Karpas-422 (cell line): Measurements from ENCODE around the gene DNMT3A. TPM values are rescaled to one million over a fixed set of nuclear protein-coding genes. Genes with fewer than 3 reads are reported as not detected.

Experiments used
- DNase-seq: peaks from one replicate; pipeline ENCODE4 v3.0.0-alpha.2; 2015
- H2AFZ ChIP-seq: fragments of 200-600 bp; sonication (generic); 2 replicates; pipeline ENCODE4 v1.6.1; 2014; ENCODE audit warnings: antibody characterized with exemption, low read length, mixed read lengths
- H3K27ac ChIP-seq: fragments of 200-600 bp; sonication (generic); 2 replicates; pipeline ENCODE4 v1.5.1; 2014; ENCODE audit warnings: mild to moderate bottlenecking, low read length, moderate library complexity
- H3K27me3 ChIP-seq: fragments of 200-600 bp; sonication (generic); 2 replicates; pipeline ENCODE4 v1.6.1; 2014; ENCODE audit warnings: low read length, mixed read lengths
- H3K36me3 ChIP-seq: fragments of 200-600 bp; sonication (generic); 2 replicates; pipeline ENCODE4 v1.6.1; 2014; ENCODE audit warnings: low read length, mixed read lengths; ENCODE audit not compliant: insufficient read depth
- H3K4me1 ChIP-seq: fragments of 200-600 bp; sonication (generic); 2 replicates; pipeline ENCODE4 v1.6.1; 2014; ENCODE audit warnings: mild to moderate bottlenecking, low read length, mixed read lengths
- H3K4me2 ChIP-seq: fragments of 200-600 bp; sonication (generic); 2 replicates; pipeline ENCODE4 v1.6.1; 2014; ENCODE audit warnings: low read length, low read depth, mild to moderate bottlenecking; ENCODE audit not compliant: poor library complexity, severe bottlenecking
- H3K4me3 ChIP-seq: fragments of 200-600 bp; sonication (generic); 2 replicates; pipeline ENCODE4 v1.5.1; 2014; ENCODE audit warnings: mild to moderate bottlenecking, antibody characterized with exemption, low read length, mixed read lengths
- H3K79me2 ChIP-seq: fragments of 200-600 bp; sonication (generic); 2 replicates; pipeline ENCODE4 v1.6.1; 2014; ENCODE audit warnings: mild to moderate bottlenecking, low read length, mixed read lengths
- H3K9ac ChIP-seq: fragments of 200-600 bp; sonication (generic); 2 replicates; pipeline ENCODE4 v1.6.0; 2014; ENCODE audit warnings: low read length
- H3K9me2 ChIP-seq: fragments of 200-600 bp; sonication (generic), shearing (Covaris generic); replicated peaks from 2 replicates; pipeline ENCODE4 v1.6.0; 2014; ENCODE audit warnings: mild to moderate bottlenecking, low read length, moderate library complexity; ENCODE audit not compliant: insufficient read depth
- H3K9me3 ChIP-seq: fragments of 300-700, 200-600 bp; sonication (generic); 2 replicates; pipeline ENCODE4 v1.6.1; 2014; ENCODE audit warnings: low read length, mixed read lengths
- H4K20me1 ChIP-seq: fragments of 200-600 bp; sonication (generic); 2 replicates; pipeline ENCODE4 v1.6.1; 2014; ENCODE audit warnings: mild to moderate bottlenecking, antibody characterized with exemption, low read length, low read depth; ENCODE audit not compliant: insufficient read depth
- total RNA-seq: library from RNA; depleted of rRNA; stranded (reverse); fragments of >200 nt; shearing (Covaris generic); gene quantifications from 2 replicates; pipeline ENCODE4 v1.2.3, GENCODE V29; 2014; ENCODE audit warnings: low replicate concordance

The DNMT3A gene
- total RNA-seq, 1 experiment from 2014 or later, result 0.97 TPM

- no peaks in the 10 kb centered on the region for H3K4me1 ChIP-seq
- H3K9me3 ChIP-seq, result peaks cover 15% of the 10 kb centered on the region
- DNase-seq, result no peak
- H3K9ac ChIP-seq, result no peak overlapping the region
- no peak overlapping the region for H3K4me2 ChIP-seq
- no peaks in the 10 kb centered on the region for H3K9me2 ChIP-seq
- no peak overlapping the region for H2AFZ ChIP-seq
- H3K4me3 ChIP-seq, result no peak overlapping the region
- no peak overlapping the region for H3K27ac ChIP-seq
- no peaks in the 10 kb centered on the region for H4K20me1 ChIP-seq
- H3K79me2 ChIP-seq, result no peaks in the 10 kb centered on the region
- no peaks in the 10 kb centered on the region for H3K36me3 ChIP-seq
- H3K27me3 ChIP-seq, result no peaks in the 10 kb centered on the region
These were observed 17.5 kb downstream of the DNMT3A start for GRCh38 chr2:25324251-25324650.

- Histone ChIP-seq H3K36me3 (no peaks in the 10 kb centered on the region), H3K27ac (no peak overlapping the region), H4K20me1 (no peaks in the 10 kb centered on the region)
These were observed 18.0 kb downstream of the DNMT3A start for GRCh38 chr2:25323610-25324189.

GRCh38 chr2:25323042-25323514 lies 18.6 kb downstream of the DNMT3A start:
- no peak for DNase-seq
- Histone ChIP-seq H3K27ac (no peak overlapping the region), H3K4me3 (no peak overlapping the region)

More at GRCh38 chr2:25323610-25324189, 18.0 kb downstream of the DNMT3A start:
- Histone ChIP-seq H3K9ac (no peak overlapping the region), H3K79me2 (no peaks in the 10 kb centered on the region), H2AFZ (no peak overlapping the region), H3K4me3 (no peak overlapping the region), H3K4me2 (no peak overlapping the region), H3K9me3 (peaks cover 15% of the 10 kb centered on the region), H3K27me3 (no peaks in the 10 kb centered on the region), H3K4me1 (no peaks in the 10 kb centered on the region), H3K9me2 (no peaks in the 10 kb centered on the region)
- DNase-seq, result no peak

GRCh38 chr2:25322312-25322711 lies 19.4 kb downstream of the DNMT3A start:
- Histone ChIP-seq H4K20me1 (no peaks in the 10 kb centered on the region), H3K36me3 (no peaks in the 10 kb centered on the region), H3K27me3 (no peaks in the 10 kb centered on the region), H3K27ac (no peak overlapping the region), H3K9me3 (peaks cover 12% of the 10 kb centered on the region), H3K79me2 (no peaks in the 10 kb centered on the region), H3K4me1 (no peaks in the 10 kb centered on the region), H3K9me2 (no peaks in the 10 kb centered on the region), H3K9ac (no peak overlapping the region), H2AFZ (no peak overlapping the region), H3K4me3 (no peak overlapping the region), H3K4me2 (no peak overlapping the region)
- no peak for DNase-seq

More at GRCh38 chr2:25323042-25323514, 18.6 kb downstream of the DNMT3A start:
- Histone ChIP-seq H4K20me1 (no peaks in the 10 kb centered on the region), H3K9me2 (no peaks in the 10 kb centered on the region), H2AFZ (no peak overlapping the region), H3K79me2 (no peaks in the 10 kb centered on the region), H3K4me2 (no peak overlapping the region), H3K4me1 (no peaks in the 10 kb centered on the region), H3K27me3 (no peaks in the 10 kb centered on the region), H3K36me3 (no peaks in the 10 kb centered on the region), H3K9ac (no peak overlapping the region), H3K9me3 (peaks cover 15% of the 10 kb centered on the region)

- Histone ChIP-seq H3K4me1 (no peaks in the 10 kb centered on the region), H4K20me1 (no peaks in the 10 kb centered on the region), H3K27me3 (no peaks in the 10 kb centered on the region), H2AFZ (no peak overlapping the region), H3K9me2 (no peaks in the 10 kb centered on the region), H3K4me2 (no peak overlapping the region), H3K27ac (no peak overlapping the region), H3K79me2 (no peaks in the 10 kb centered on the region), H3K9me3 (no peaks in the 10 kb centered on the region), H3K36me3 (no peaks in the 10 kb centered on the region), H3K9ac (no peak overlapping the region), H3K4me3 (no peak overlapping the region)
- DNase-seq, result no peak
These were observed 21.6 kb downstream of the DNMT3A start for GRCh38 chr2:25320077-25320476.

- H4K20me1 ChIP-seq, result no peaks in the 10 kb centered on the region
- no peak overlapping the region for H3K27ac ChIP-seq
- no peaks in the 10 kb centered on the region for H3K4me1 ChIP-seq
These were observed 25.6 kb downstream of the DNMT3A start for GRCh38 chr2:25316101-25316500.

GRCh38 chr2:25315316-25315680 lies 26.4 kb downstream of the DNMT3A start:
- H3K4me3 ChIP-seq, result no peak overlapping the region
- no peak overlapping the region for H3K4me2 ChIP-seq
- no peaks in the 10 kb centered on the region for H3K36me3 ChIP-seq
- H4K20me1 ChIP-seq, result 0 out of 2 replicates have a peak, but pooled peaks cover 3% of the 10 kb centered on the region
- H3K9ac ChIP-seq, result no peak overlapping the region
- no peak for DNase-seq
- no peaks in the 10 kb centered on the region for H3K9me2 ChIP-seq
- no peak overlapping the region for H2AFZ ChIP-seq
- H3K4me1 ChIP-seq, result no peaks in the 10 kb centered on the region
- no peaks in the 10 kb centered on the region for H3K9me3 ChIP-seq
- H3K79me2 ChIP-seq, result no peaks in the 10 kb centered on the region
- H3K27me3 ChIP-seq, result no peaks in the 10 kb centered on the region
- no peak overlapping the region for H3K27ac ChIP-seq

More at GRCh38 chr2:25316101-25316500, 25.6 kb downstream of the DNMT3A start:
- H2AFZ ChIP-seq, result no peak overlapping the region
- no peak for DNase-seq
- no peaks in the 10 kb centered on the region for H3K27me3 ChIP-seq
- H3K79me2 ChIP-seq, result no peaks in the 10 kb centered on the region
- H3K9me2 ChIP-seq, result no peaks in the 10 kb centered on the region
- H3K36me3 ChIP-seq, result no peaks in the 10 kb centered on the region
- no peak overlapping the region for H3K9ac ChIP-seq
- no peak overlapping the region for H3K4me3 ChIP-seq
- H3K4me2 ChIP-seq, result no peak overlapping the region
- H3K9me3 ChIP-seq, result no peaks in the 10 kb centered on the region

GRCh38 chr2:25314514-25315315 lies 27.0 kb downstream of the DNMT3A start:
- Histone ChIP-seq H3K36me3 (no peaks in the 10 kb centered on the region), H2AFZ (no peak overlapping the region), H3K27me3 (no peaks in the 10 kb centered on the region), H3K4me1 (no peaks in the 10 kb centered on the region), H3K9ac (no peak overlapping the region), H3K4me2 (no peak overlapping the region), H3K9me2 (no peaks in the 10 kb centered on the region), H3K9me3 (no peaks in the 10 kb centered on the region), H3K4me3 (no peak overlapping the region), H3K79me2 (no peaks in the 10 kb centered on the region), H3K27ac (no peak overlapping the region), H4K20me1 (0 out of 2 replicates have a peak, but pooled peaks cover 3% of the 10 kb centered on the region)
- DNase-seq, result no peak
